ENCODE data around the gene FGF5. TPM values are rescaled to one million over a fixed set of nuclear protein-coding genes. Genes with fewer than 3 reads are reported as not detected.

Gene FGF5
- total and polyA plus RNA-seq, 10 of the 15 experiments (the other 5 are each of a cell fraction or from before 2014, with no cell fraction given) = 0.87 to 7.4 (median 1.6) TPM

DNA sequence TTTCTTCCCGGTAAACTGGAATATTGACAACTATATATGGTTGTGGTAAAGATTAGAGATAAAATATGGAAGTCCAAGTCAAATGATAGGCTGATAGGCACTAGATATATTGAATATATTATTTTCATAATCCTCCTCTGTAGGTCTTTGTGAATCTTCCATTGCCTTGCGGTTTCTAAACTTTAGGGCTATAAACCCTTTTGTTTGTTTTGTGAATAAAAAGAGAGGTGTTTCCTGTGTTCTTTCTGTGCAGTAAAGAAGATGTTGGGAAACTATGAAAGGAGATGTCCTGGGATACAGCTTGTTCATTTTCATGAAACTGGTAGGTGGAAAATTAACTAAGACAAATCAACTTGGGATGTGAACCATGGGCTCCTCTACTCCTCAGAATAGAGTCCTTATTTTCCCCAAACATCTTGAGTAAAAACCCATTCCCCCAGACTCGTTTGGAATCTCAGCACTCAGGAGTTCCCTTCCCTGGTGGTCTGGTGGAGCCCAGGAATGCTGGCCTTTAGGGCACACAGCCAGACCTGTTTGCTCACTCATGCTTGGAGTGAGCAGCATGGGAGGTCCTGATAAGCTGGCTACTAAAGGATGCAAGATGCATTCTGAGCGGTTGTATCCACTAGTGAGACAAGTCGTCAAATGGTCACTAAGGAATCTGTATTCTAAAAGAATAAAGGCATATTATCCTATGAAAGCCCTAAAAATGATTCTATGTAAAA lies 47.0 kb upstream of the FGF5 start (continued):
- TF ChIP-seq, protein P1, sequence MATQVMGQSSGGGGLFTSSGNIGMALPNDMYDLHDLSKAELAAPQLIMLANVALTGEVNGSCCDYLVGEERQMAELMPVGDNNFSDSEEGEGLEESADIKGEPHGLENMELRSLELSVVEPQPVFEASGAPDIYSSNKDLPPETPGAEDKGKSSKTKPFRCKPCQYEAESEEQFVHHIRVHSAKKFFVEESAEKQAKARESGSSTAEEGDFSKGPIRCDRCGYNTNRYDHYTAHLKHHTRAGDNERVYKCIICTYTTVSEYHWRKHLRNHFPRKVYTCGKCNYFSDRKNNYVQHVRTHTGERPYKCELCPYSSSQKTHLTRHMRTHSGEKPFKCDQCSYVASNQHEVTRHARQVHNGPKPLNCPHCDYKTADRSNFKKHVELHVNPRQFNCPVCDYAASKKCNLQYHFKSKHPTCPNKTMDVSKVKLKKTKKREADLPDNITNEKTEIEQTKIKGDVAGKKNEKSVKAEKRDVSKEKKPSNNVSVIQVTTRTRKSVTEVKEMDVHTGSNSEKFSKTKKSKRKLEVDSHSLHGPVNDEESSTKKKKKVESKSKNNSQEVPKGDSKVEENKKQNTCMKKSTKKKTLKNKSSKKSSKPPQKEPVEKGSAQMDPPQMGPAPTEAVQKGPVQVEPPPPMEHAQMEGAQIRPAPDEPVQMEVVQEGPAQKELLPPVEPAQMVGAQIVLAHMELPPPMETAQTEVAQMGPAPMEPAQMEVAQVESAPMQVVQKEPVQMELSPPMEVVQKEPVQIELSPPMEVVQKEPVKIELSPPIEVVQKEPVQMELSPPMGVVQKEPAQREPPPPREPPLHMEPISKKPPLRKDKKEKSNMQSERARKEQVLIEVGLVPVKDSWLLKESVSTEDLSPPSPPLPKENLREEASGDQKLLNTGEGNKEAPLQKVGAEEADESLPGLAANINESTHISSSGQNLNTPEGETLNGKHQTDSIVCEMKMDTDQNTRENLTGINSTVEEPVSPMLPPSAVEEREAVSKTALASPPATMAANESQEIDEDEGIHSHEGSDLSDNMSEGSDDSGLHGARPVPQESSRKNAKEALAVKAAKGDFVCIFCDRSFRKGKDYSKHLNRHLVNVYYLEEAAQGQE (IDR thresholded peaks at IDR 0.05; ENCODE audit: low read depth, low read length) = no peak
- no peak for TF ChIP-seq GABPA (IDR thresholded peaks at IDR 0.05; ENCODE audit: low read depth)
- TF ChIP-seq, protein P2, sequence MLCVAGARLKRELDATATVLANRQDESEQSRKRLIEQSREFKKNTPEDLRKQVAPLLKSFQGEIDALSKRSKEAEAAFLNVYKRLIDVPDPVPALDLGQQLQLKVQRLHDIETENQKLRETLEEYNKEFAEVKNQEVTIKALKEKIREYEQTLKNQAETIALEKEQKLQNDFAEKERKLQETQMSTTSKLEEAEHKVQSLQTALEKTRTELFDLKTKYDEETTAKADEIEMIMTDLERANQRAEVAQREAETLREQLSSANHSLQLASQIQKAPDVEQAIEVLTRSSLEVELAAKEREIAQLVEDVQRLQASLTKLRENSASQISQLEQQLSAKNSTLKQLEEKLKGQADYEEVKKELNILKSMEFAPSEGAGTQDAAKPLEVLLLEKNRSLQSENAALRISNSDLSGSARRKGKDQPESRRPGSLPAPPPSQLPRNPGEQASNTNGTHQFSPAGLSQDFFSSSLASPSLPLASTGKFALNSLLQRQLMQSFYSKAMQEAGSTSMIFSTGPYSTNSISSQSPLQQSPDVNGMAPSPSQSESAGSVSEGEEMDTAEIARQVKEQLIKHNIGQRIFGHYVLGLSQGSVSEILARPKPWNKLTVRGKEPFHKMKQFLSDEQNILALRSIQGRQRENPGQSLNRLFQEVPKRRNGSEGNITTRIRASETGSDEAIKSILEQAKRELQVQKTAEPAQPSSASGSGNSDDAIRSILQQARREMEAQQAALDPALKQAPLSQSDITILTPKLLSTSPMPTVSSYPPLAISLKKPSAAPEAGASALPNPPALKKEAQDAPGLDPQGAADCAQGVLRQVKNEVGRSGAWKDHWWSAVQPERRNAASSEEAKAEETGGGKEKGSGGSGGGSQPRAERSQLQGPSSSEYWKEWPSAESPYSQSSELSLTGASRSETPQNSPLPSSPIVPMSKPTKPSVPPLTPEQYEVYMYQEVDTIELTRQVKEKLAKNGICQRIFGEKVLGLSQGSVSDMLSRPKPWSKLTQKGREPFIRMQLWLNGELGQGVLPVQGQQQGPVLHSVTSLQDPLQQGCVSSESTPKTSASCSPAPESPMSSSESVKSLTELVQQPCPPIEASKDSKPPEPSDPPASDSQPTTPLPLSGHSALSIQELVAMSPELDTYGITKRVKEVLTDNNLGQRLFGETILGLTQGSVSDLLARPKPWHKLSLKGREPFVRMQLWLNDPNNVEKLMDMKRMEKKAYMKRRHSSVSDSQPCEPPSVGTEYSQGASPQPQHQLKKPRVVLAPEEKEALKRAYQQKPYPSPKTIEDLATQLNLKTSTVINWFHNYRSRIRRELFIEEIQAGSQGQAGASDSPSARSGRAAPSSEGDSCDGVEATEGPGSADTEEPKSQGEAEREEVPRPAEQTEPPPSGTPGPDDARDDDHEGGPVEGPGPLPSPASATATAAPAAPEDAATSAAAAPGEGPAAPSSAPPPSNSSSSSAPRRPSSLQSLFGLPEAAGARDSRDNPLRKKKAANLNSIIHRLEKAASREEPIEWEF (IDR thresholded peaks at IDR 0.05; ENCODE audit: insufficient replicate concordance, low read depth, low read length) = no peak
- TF ChIP-seq, protein P3, sequence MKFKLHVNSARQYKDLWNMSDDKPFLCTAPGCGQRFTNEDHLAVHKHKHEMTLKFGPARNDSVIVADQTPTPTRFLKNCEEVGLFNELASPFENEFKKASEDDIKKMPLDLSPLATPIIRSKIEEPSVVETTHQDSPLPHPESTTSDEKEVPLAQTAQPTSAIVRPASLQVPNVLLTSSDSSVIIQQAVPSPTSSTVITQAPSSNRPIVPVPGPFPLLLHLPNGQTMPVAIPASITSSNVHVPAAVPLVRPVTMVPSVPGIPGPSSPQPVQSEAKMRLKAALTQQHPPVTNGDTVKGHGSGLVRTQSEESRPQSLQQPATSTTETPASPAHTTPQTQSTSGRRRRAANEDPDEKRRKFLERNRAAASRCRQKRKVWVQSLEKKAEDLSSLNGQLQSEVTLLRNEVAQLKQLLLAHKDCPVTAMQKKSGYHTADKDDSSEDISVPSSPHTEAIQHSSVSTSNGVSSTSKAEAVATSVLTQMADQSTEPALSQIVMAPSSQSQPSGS (IDR thresholded peaks at IDR 0.05; ENCODE audit: low read length) = no peak
